Measurements from ENCODE around the gene ADAMTS6. TPM values are rescaled to one million over a fixed set of nuclear protein-coding genes. Genes with fewer than 3 reads are reported as not detected.

Gene ADAMTS6
- polyA plus RNA-seq, 3 donors, result 0.01 TPM; not detected in 2

GRCh38 chr5:65149827-65150226, 331.9 kb downstream of the ADAMTS6 start:
- H3K27me3 Mint-ChIP-seq (ENCODE audit: low read depth in 3 of 3), result peaks cover 0 to 6% (median 3%) of the 10 kb centered on the region in 3 donors
- WGBS (ENCODE audit: insufficient coverage), result 86% methylated on average over 1 of the region's 2 CpGs
- H3K27me3 ChIP-seq (ENCODE audit: control insufficient read depth in 2 of 2, insufficient read depth in 2 of 2, low read length in 2 of 2), result no peaks in the 10 kb centered on the region
- H3K9me3 Mint-ChIP-seq, result peaks cover 0 to 16% (median 7%) of the 10 kb centered on the region in 7 donors
- no peaks in the 10 kb centered on the region for H3K36me3 Mint-ChIP-seq
- no peak overlapping the region for H3K4me3 ChIP-seq (replicated peaks in 1 of 3; ENCODE audit: low read depth in 2 of 3, low read length in 3 of 3)
- no peak overlapping the region for H2AFZ ChIP-seq (ENCODE audit: insufficient read depth, low read depth, low read length, poor library complexity, severe bottlenecking)
- no peak overlapping the region for H3K27ac ChIP-seq (ENCODE audit: low read depth in 1 of 2, low read length in 2 of 2)
- H3K27ac Mint-ChIP-seq, result no peak overlapping the region
- no peak overlapping the region for H3K4me3 Mint-ChIP-seq
- H3K4me1 Mint-ChIP-seq, result no peaks in the 10 kb centered on the region
- no peaks in the 10 kb centered on the region for H3K79me2 ChIP-seq (ENCODE audit: insufficient read depth, low read length)
- H3K9me3 ChIP-seq (replicated peaks in 1 of 2; ENCODE audit: control insufficient read depth in 1 of 2, insufficient read depth in 1 of 2, low read length in 2 of 2), result no peaks in the 10 kb centered on the region
- intact Hi-C loops (cut with micrococcal nuclease), result no loop called here
- no peaks in the 10 kb centered on the region for H3K36me3 ChIP-seq (replicated peaks in 1 of 2; ENCODE audit: control insufficient read depth in 1 of 2, insufficient read depth in 2 of 2, low read length in 2 of 2)
- H3K4me2 ChIP-seq (replicated peaks; ENCODE audit: extremely low read depth, low read length, poor library complexity, severe bottlenecking), result no peak overlapping the region
- DNase-seq, result no peak
- TF ChIP-seq CTCF (IDR thresholded peaks at IDR 0.05), result no peak
- no peak overlapping the region for H3K9ac ChIP-seq (ENCODE audit: insufficient read depth, low read length, poor library complexity, severe bottlenecking)
- H3K4me1 ChIP-seq (ENCODE audit: control insufficient read depth in 1 of 2, insufficient read depth in 2 of 2, low read length in 2 of 2), result no peaks in the 10 kb centered on the region
- H4K20me1 ChIP-seq (ENCODE audit: insufficient read depth, low read length), result no peaks in the 10 kb centered on the region

- Histone ChIP-seq H3K27me3 (ENCODE audit: control insufficient read depth in 2 of 2, insufficient read depth in 2 of 2, low read length in 2 of 2) (no peaks in the 10 kb centered on the region), H3K9ac (ENCODE audit: insufficient read depth, low read length, poor library complexity, severe bottlenecking) (no peak overlapping the region), H3K79me2 (ENCODE audit: insufficient read depth, low read length) (no peaks in the 10 kb centered on the region), H3K27ac (ENCODE audit: low read depth in 1 of 2, low read length in 2 of 2) (no peak overlapping the region), H3K4me3 (replicated peaks in 1 of 3; ENCODE audit: low read depth in 2 of 3, low read length in 3 of 3) (no peak overlapping the region), H4K20me1 (ENCODE audit: insufficient read depth, low read length) (no peaks in the 10 kb centered on the region), H3K4me1 (ENCODE audit: control insufficient read depth in 1 of 2, insufficient read depth in 2 of 2, low read length in 2 of 2) (no peaks in the 10 kb centered on the region), H3K9me3 (replicated peaks in 1 of 2; ENCODE audit: control insufficient read depth in 1 of 2, insufficient read depth in 1 of 2, low read length in 2 of 2) (no peaks in the 10 kb centered on the region), H2AFZ (ENCODE audit: insufficient read depth, low read depth, low read length, poor library complexity, severe bottlenecking) (no peak overlapping the region), H3K36me3 (replicated peaks in 1 of 2; ENCODE audit: control insufficient read depth in 1 of 2, insufficient read depth in 2 of 2, low read length in 2 of 2) (no peaks in the 10 kb centered on the region), H3K4me2 (replicated peaks; ENCODE audit: extremely low read depth, low read length, poor library complexity, severe bottlenecking) (no peak overlapping the region)
- peaks cover 1 to 2% (median 2%) of the 10 kb centered on the region in 3 donors for H3K27me3 Mint-ChIP-seq (ENCODE audit: low read depth in 3 of 3)
- 79% methylated on average over 8 of the region's 9 CpGs for WGBS (ENCODE audit: insufficient coverage)
- intact Hi-C loops (cut with micrococcal nuclease), result no loop called here
- TF ChIP-seq CTCF (IDR thresholded peaks at IDR 0.05), result no peak
- no peaks in the 10 kb centered on the region for H3K4me1 Mint-ChIP-seq
- peak overlapping the region in 1 of 7 donors; percentile 10 for H3K27ac Mint-ChIP-seq
- no peak for DNase-seq
- H3K36me3 Mint-ChIP-seq, result no peaks in the 10 kb centered on the region
- no peak overlapping the region for H3K4me3 Mint-ChIP-seq
- H3K9me3 Mint-ChIP-seq, result peaks cover 0 to 14% (median 8%) of the 10 kb centered on the region in 7 donors
These were observed 337.4 kb downstream of the ADAMTS6 start for GRCh38 chr5:65144136-65144871.

Data from CD14-positive monocyte (primary cell).